GM19328 (cell line): ENCODE data around the gene GSDMA.
"Not testable (repeated sequence)": the region's sequence is repeated elsewhere in the genome, so short reads cannot be mapped to it uniquely, and the experiment has no call there.

Experiments used
- ATAC-seq: cut with Tn5 transposase; IDR thresholded peaks from one replicate; pipeline ENCODE4 v1.9.1; 2021; ENCODE audit warnings: mild to moderate bottlenecking, moderate library complexity; ENCODE audit not compliant: unreplicated experiment

GSDMA gene

GRCh38 chr17:39988206-39988810, 25.5 kb downstream of the GSDMA start:
- no peak for ATAC-seq

GRCh38 chr17:39994448-39994847, 31.6 kb downstream of the GSDMA start:
- ATAC-seq, result no peak

GRCh38 chr17:39995438-39995837, 32.6 kb downstream of the GSDMA start:
- ATAC-seq, result no peak

- ATAC-seq, result no peak
Observed at GRCh38 chr17:39996162-39996561, 33.4 kb downstream of the GSDMA start.

GRCh38 chr17:39996800-39997199, 34.0 kb downstream of the GSDMA start:
- no peak for ATAC-seq

GRCh38 chr17:39997543-39997942, 34.7 kb downstream of the GSDMA start:
- ATAC-seq, result no peak

GRCh38 chr17:39999067-39999466, 36.3 kb downstream of the GSDMA start:
- ATAC-seq, result no peak

GRCh38 chr17:40000161-40000560, 37.4 kb downstream of the GSDMA start:
- ATAC-seq, result no peak

GRCh38 chr17:40001335-40001734, 38.5 kb downstream of the GSDMA start:
- not testable (repeated sequence) for ATAC-seq

- no peak for ATAC-seq
Observed at GRCh38 chr17:40004072-40004471, 41.3 kb downstream of the GSDMA start.

- ATAC-seq, result no peak
Observed at GRCh38 chr17:40004712-40005111, 41.9 kb downstream of the GSDMA start.

GRCh38 chr17:40005520-40005919, 42.7 kb downstream of the GSDMA start:
- ATAC-seq, result no peak

GRCh38 chr17:40010946-40011500, 48.2 kb downstream of the GSDMA start:
- ATAC-seq, result not testable (repeated sequence)

GRCh38 chr17:40012017-40012647, 49.3 kb downstream of the GSDMA start:
- ATAC-seq, result not testable (repeated sequence)

- no peak for ATAC-seq
Observed at GRCh38 chr17:40014375-40014980, 51.7 kb downstream of the GSDMA start.

- no peak for ATAC-seq
Observed at GRCh38 chr17:40015005-40015997, 52.5 kb downstream of the GSDMA start, which contains the start of gene CSF3. Gene CSF3, plus strand, starts transcription at chr17:40015440. Its CDS starts 35 bp downstream, at chr17:40015475.

GRCh38 chr17:40015998-40016985, 53.5 kb downstream of the GSDMA start:
- ATAC-seq, result no peak

GRCh38 chr17:40017422-40018080, 54.7 kb downstream of the GSDMA start:
- ATAC-seq, result no peak
